Thyroid gland (tissue), 4 donors: ENCODE data around the gene RAB32. TPM values are rescaled to one million over a fixed set of nuclear protein-coding genes. Genes with fewer than 3 reads are reported as not detected.

Experiments
- DNase-seq, 2 donors: peaks; one replicate each; pipeline ENCODE4 v3.0.0-alpha.2; 2019
- H3K27ac ChIP-seq, 3 donors: fragments of 200-600 bp; sonication (generic); 1 replicate in 2 of 3; 2 replicates in 1 of 3; pipeline ENCODE4 v1.5.1; 2016 to 2019; ENCODE audit warnings: mild to moderate bottlenecking in 1 of 3, moderate library complexity in 1 of 3
- H3K27me3 ChIP-seq: fragments of 200-600 bp; sonication (generic); one replicate; pipeline ENCODE4 v1.5.1; 2019
- H3K36me3 ChIP-seq, 2 donors: fragments of 200-600 bp; sonication (generic); one replicate each; pipeline ENCODE4 v1.5.1; 2016 to 2019
- H3K4me1 ChIP-seq, 2 donors: fragments of 200-600 bp; sonication (generic); one replicate each; pipeline ENCODE4 v1.5.1; 2017 to 2019
- H3K4me3 ChIP-seq, 3 donors: fragments of 200-600 bp; sonication (generic); replicated peaks in 1 of 3; 1 replicate in 2 of 3; 2 replicates in 1 of 3; pipeline ENCODE4 v1.5.1; 2016; ENCODE audit warnings: mild to moderate bottlenecking in 1 of 3
- H3K9me3 ChIP-seq: fragments of 200-600 bp; sonication (generic); one replicate; pipeline ENCODE4 v1.5.1; 2017
- POLR2A ChIP-seq, 2 donors: fragments of 450-650 bp; IDR thresholded peaks; one replicate each; pipeline ENCODE4 v1.6.1; 2017; ENCODE audit warnings: antibody characterized with exemption in 2 of 2, mild to moderate bottlenecking in 2 of 2, moderate library complexity in 1 of 2
- WGBS, 2 donors: methylation state at CpG; one replicate each; pipeline ENCODE4 v1.1.5; 2017; 5-methylcytosine and 5-hydroxymethylcytosine counted together
- intact Hi-C: fragments of 100-400 bp; cut with DNase I; formaldehyde crosslinking; loops from one replicate; pipeline ENCODE4 v1.15.1; 2023
- total RNA-seq, 4 donors: library from RNA; depleted of rRNA; stranded (reverse); fragments of >200 nt; gene quantifications; one replicate each; pipeline ENCODE4 v1.2.3, GENCODE V29; 2016
- TF ChIP-seq, protein P1 (sequence below), 6 experiments: fragments of 200-600 bp in 3 of 6; fragments of 450-650 bp in 3 of 6; sonication (generic) in 3 of 6; IDR thresholded peaks; one replicate each; pipeline ENCODE4 v1.5.1; 2016 to 2019; ENCODE audit warnings: antibody characterized with exemption in 6 of 6, mild to moderate bottlenecking in 2 of 6, inconsistent platforms in 1 of 6, moderate library complexity in 1 of 6

The RAB32 gene
- total RNA-seq, 4 donors from 2014 or later = 8.6 to 23.8 (median 18.3) TPM

DNA sequence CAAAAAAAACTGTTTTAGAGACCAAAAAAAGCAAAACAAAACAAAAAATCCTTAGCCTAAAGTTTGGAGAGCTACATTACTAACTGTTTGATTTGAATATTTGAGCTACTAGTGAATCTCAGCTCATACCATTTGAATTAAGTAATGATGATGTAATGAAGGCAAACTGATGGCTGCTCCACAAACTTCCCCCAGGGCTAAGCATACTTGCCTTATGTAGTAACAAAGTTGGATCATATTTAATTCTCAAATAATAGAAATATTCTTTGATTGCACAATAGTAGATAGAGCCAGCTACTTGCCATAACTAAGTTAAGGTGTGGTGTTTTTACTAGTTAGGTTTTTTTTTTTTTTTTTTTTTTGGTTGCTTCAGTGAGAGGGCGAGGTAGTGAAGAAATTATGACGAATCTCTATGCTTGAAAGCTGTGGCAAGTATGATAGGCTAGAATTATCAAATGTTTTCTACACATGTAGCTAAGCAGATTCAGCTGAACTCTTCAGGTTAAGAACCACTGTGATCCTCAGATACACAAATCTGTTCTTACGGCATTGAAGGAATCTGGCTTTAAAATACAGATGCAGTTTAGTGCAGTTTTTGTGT lies 2.9 kb downstream of the RAB32 start:
- no peaks in the 10 kb centered on the region for H3K9me3 ChIP-seq
- H3K27ac ChIP-seq = peak overlapping the region in 1 of 3 donors; percentile 38
- DNase-seq = no peak
- no peak overlapping the region for H3K4me3 ChIP-seq
- no peaks in the 10 kb centered on the region for H3K36me3 ChIP-seq
- intact Hi-C loops = no loop called here
- no peaks in the 10 kb centered on the region for H3K27me3 ChIP-seq
- peaks cover 4 to 12% of the 10 kb centered on the region in 2 donors for H3K4me1 ChIP-seq
- TF ChIP-seq, protein P1, sequence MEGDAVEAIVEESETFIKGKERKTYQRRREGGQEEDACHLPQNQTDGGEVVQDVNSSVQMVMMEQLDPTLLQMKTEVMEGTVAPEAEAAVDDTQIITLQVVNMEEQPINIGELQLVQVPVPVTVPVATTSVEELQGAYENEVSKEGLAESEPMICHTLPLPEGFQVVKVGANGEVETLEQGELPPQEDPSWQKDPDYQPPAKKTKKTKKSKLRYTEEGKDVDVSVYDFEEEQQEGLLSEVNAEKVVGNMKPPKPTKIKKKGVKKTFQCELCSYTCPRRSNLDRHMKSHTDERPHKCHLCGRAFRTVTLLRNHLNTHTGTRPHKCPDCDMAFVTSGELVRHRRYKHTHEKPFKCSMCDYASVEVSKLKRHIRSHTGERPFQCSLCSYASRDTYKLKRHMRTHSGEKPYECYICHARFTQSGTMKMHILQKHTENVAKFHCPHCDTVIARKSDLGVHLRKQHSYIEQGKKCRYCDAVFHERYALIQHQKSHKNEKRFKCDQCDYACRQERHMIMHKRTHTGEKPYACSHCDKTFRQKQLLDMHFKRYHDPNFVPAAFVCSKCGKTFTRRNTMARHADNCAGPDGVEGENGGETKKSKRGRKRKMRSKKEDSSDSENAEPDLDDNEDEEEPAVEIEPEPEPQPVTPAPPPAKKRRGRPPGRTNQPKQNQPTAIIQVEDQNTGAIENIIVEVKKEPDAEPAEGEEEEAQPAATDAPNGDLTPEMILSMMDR (IDR thresholded peaks at IDR 0.05) = no peak
- TF ChIP-seq POLR2A (IDR thresholded peaks at IDR 0.05) = no peak
- WGBS, 2 donors = 58 to 70% methylated on average over 3 of the region's 3 CpGs

DNA sequence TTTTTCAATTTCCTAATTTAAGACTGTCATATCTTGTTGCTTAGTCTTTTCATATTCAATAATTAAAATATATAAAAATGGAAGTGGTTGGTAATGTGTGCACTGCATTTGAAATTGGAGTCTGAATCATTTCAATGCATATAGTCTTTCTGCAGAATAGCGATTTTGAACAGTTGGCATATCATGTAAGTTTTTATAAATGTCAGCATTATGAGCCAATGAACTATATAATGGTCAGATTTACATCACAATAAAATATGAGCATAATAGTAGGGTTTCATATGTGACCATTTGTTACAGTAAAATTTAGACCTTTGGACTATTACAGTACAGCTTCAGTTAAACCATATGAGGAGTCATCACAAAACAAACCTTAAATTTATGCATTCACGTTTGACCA lies 4.3 kb downstream of the RAB32 start:
- H3K9me3 ChIP-seq = no peaks in the 10 kb centered on the region
- H3K27ac ChIP-seq = no peak overlapping the region
- H3K27me3 ChIP-seq = no peaks in the 10 kb centered on the region
- no peak for DNase-seq
- intact Hi-C loops = no loop called here
- H3K36me3 ChIP-seq = no peaks in the 10 kb centered on the region
- no peak overlapping the region for H3K4me3 ChIP-seq
- TF ChIP-seq, protein P1 (IDR thresholded peaks at IDR 0.05) = no peak
- TF ChIP-seq POLR2A (IDR thresholded peaks at IDR 0.05) = no peak
- WGBS, 2 donors = 93 to 95% methylated on average over 2 of the region's 2 CpGs
- H3K4me1 ChIP-seq = peaks cover 4 to 12% of the 10 kb centered on the region in 2 donors

DNA sequence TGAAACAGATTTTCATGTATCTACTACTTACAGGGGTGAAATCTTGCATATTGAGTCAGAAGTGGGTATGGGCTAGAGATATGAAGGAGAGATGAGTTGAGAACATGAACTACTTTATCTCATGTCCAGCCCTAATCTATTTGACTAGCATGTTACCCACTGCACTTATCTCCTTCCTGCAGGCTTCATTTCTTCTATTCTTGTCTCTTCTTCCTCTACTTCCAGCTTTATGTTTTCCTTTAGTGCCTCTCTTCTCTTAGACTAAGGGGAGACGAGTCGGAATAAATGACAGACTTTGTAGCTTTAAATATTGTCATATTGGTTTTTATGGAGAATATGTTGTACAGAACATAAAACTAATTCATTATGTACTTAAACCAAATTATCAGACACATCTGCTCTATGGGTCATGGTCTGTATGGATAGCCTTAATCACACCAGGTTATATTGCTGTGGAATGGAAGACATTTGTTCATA lies 5.3 kb downstream of the RAB32 start:
- 91 to 92% methylated on average over 2 of the region's 2 CpGs for WGBS, 2 donors
- no peaks in the 10 kb centered on the region for H3K27me3 ChIP-seq
- H3K36me3 ChIP-seq = no peaks in the 10 kb centered on the region
- no peaks in the 10 kb centered on the region for H3K9me3 ChIP-seq
- no peak for DNase-seq
- H3K4me1 ChIP-seq = peaks cover 4 to 12% of the 10 kb centered on the region in 2 donors
- intact Hi-C loops = no loop called here
- H3K27ac ChIP-seq = no peak overlapping the region
- no peak overlapping the region for H3K4me3 ChIP-seq
- TF ChIP-seq, protein P1 (IDR thresholded peaks at IDR 0.05) = no peak
- TF ChIP-seq POLR2A (IDR thresholded peaks at IDR 0.05) = no peak

DNA sequence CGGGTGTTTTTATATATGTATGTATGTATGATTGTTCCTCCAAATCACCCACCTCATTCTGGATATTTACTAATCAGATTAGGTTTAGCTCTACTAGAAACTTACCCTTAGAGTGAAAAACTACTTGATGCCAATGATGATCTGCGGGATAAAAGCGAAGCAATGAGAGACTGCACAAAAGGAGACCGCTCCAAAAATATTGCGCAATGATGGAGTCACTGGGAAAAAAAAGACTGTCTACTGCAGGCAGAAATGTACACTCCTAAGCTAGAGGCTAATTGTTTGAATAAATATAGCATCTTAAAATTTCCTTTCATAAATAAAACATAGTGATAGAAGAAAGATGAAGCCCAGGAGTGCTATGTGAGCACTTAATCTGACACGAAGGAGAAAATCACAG lies 7.3 kb downstream of the RAB32 start:
- Histone ChIP-seq H3K4me1 (peaks cover 3 to 4% of the 10 kb centered on the region in 2 donors), H3K27ac (no peak overlapping the region), H3K9me3 (no peaks in the 10 kb centered on the region), H3K27me3 (no peaks in the 10 kb centered on the region), H3K4me3 (no peak overlapping the region), H3K36me3 (peaks cover 7 to 8% of the 10 kb centered on the region in 2 donors)
- intact Hi-C loops = no loop called here
- DNase-seq = no peak
- 88 to 93% methylated on average over 6 of the region's 6 CpGs for WGBS, 2 donors
- TF ChIP-seq, protein P1 (IDR thresholded peaks at IDR 0.05) = no peak
- no peak for TF ChIP-seq POLR2A (IDR thresholded peaks at IDR 0.05)

DNA sequence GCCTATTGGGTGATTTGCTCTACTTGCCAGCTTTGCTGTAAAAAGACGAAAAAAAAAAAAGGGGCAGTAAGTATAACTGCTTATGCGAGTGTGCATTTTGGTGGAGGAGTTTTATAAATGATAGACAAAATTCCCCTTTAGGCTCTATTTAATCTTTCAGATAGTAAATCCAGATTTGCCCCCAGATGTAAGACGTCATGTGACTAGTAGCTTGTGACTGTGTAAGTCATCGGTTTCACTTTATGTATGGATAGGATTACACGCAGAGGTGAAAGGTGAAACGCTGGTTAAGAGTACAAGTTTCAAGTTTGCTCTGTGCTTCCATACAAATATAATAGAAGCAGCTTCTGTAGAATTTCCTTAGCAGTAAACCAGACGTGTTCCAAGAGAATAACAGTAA lies 7.9 kb downstream of the RAB32 start:
- WGBS, 2 donors = 88 to 93% methylated on average over 7 of the region's 7 CpGs
- H3K36me3 ChIP-seq = peaks cover 7 to 8% of the 10 kb centered on the region in 2 donors

More for the DNA sequence above, 7.9 kb downstream of the RAB32 start:
- DNase-seq = no peak
- H3K4me3 ChIP-seq = no peak overlapping the region
- H3K27ac ChIP-seq = no peak overlapping the region
- H3K27me3 ChIP-seq = no peaks in the 10 kb centered on the region
- H3K9me3 ChIP-seq = no peaks in the 10 kb centered on the region
- no peaks in the 10 kb centered on the region for H3K4me1 ChIP-seq
- intact Hi-C loops = no loop called here
- TF ChIP-seq POLR2A (IDR thresholded peaks at IDR 0.05) = no peak
- TF ChIP-seq, protein P1 (IDR thresholded peaks at IDR 0.05) = no peak
